ENCODE results near the gene SIGLEC12. TPM values are rescaled to one million over a fixed set of nuclear protein-coding genes. Genes with fewer than 3 reads are reported as not detected.
A peak's percentile ranks its signal among the peaks of the same experiment; 100 is the strongest.

SIGLEC12 gene
- total and polyA plus RNA-seq, 9 of the 15 experiments (the other 6 are each of a cell fraction or from before 2014, with no cell fraction given): 0.08 to 1.3 (median 0.54) TPM

- TF ChIP-seq MAZ (CRISPR knock-in tag; conservative IDR thresholded peaks at IDR 0.05 in 1 of 2, IDR thresholded peaks at IDR 0.05 in 1 of 2) (peak; percentile 18 to 83; a peak in 2 of 4 replicates), ZFP36 (IDR thresholded peaks at IDR 0.05; ENCODE audit: low read depth, low read length, partially characterized antibody) (peak; percentile 33), CLOCK (CRISPR knock-in tag; IDR thresholded peaks at IDR 0.05; ENCODE audit: borderline replicate concordance) (no peak), GTF3C2 (IDR thresholded peaks at IDR 0.05; ENCODE audit: borderline replicate concordance, extremely low read depth, insufficient read length) (no peak), HEY1 (CRISPR knock-in tag; IDR thresholded peaks at IDR 0.05; ENCODE audit: borderline replicate concordance) (no peak), ZNF324 (CRISPR knock-in tag; IDR thresholded peaks at IDR 0.05) (no peak), CC2D1A (IDR thresholded peaks at IDR 0.05) (no peak), ZNF75A (CRISPR knock-in tag; IDR thresholded peaks at IDR 0.05) (no peak), BRF2 (IDR thresholded peaks at IDR 0.05; ENCODE audit: borderline replicate concordance, insufficient read depth, insufficient read length) (no peak), RBM15 (IDR thresholded peaks at IDR 0.05; ENCODE audit: insufficient read depth, low read length) (no peak), ZNF551 (CRISPR knock-in tag; IDR thresholded peaks at IDR 0.05) (no peak), TEAD4 (IDR thresholded peaks at IDR 0.05; ENCODE audit: low read length) (peak; percentile 51; the same call in 1 of the 2 replicates), TEAD4 (CRISPR knock-in tag; IDR thresholded peaks at IDR 0.05; ENCODE audit: borderline replicate concordance) (no peak), ZBTB8A (IDR thresholded peaks at IDR 0.05; ENCODE audit: partially characterized antibody) (no peak), ZNF717 (CRISPR knock-in tag; IDR thresholded peaks at IDR 0.05) (no peak), ZNF780A (CRISPR knock-in tag; IDR thresholded peaks at IDR 0.05) (no peak), E2F3 (CRISPR knock-in tag; IDR thresholded peaks at IDR 0.05) (no peak), ZNF644 (tag; IDR thresholded peaks at IDR 0.05; ENCODE audit: low read depth) (no peak)
These were observed 21.0 kb downstream of the SIGLEC12 start (continued) for GRCh38 chr19:51480590-51480989.

All from K562 (cell line).